ENCODE data around the gene NINJ1. TPM values are rescaled to one million over a fixed set of nuclear protein-coding genes. Genes with fewer than 3 reads are reported as not detected.
"Not testable (repeated sequence)": the region's sequence is repeated elsewhere in the genome, so short reads cannot be mapped to it uniquely, and the experiment has no call there.

The NINJ1 gene
- polyA plus RNA-seq, 2 donors: 14.9 to 21.7 TPM

DNA sequence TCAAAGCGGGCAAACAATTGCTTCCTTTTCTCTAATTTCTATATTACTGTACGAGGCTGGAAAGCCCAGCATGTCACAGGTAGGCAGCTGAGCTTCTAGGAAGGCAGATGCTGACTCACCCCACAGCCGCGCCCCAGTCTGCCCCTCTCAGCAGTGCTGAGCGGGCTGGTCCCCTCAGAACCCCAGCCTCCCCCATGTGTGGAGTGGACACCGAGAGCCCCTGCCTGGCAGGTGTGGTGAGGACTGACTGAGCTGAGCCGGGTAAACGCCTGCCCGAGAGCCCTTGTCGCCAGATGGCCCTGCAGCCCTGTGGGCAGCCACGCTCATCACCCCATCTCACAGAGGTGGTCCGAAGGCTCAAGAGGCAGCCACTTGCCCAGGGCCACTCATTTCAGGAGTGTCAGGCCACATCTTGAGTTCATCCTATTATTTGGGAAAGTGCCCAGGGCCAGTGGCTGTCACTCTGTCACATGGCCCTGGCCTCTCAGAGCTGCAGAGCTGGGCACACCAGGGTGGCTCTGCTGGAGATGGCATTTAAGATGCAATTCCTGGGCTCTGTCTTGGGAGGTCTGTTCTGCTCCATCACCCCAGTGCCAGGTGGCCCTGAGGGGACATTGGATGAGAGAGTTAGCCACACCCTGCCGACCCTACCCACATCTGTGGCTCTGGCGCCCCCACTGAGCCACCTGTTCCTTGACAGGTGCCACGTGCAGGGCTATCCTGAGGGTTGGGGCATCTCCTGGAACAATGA is 25.6 kb downstream of the NINJ1 start:
- peaks cover 0 to 25% of the 10 kb centered on the region in 2 donors for H3K36me3 ChIP-seq (ENCODE audit: control insufficient read depth in 2 of 2, insufficient read depth in 2 of 2, low read length in 1 of 2)
- H3K9me3 ChIP-seq (ENCODE audit: control insufficient read depth in 2 of 2, insufficient read depth in 1 of 2, low read depth in 1 of 2, low read length in 1 of 2): no peaks in the 10 kb centered on the region
- WGBS, 2 donors: 80 to 84% methylated on average over 15 of the region's 15 CpGs
- no peak overlapping the region for H3K4me3 ChIP-seq (ENCODE audit: low read depth in 1 of 2, low read length in 2 of 2)
- no peaks in the 10 kb centered on the region for H3K27me3 ChIP-seq (ENCODE audit: control insufficient read depth in 1 of 2, insufficient read depth in 2 of 2, low read length in 2 of 2)
- no peak overlapping the region for H3K27ac ChIP-seq (ENCODE audit: low read depth in 2 of 2, low read length in 1 of 2)
- H3K4me1 ChIP-seq (ENCODE audit: control insufficient read depth in 2 of 2, insufficient read depth in 2 of 2, low read length in 1 of 2): peaks cover 0 to 10% of the 10 kb centered on the region in 2 donors

GRCh38 chr9:93107825-93108161 is 26.3 kb downstream of the NINJ1 start:
- Histone ChIP-seq H3K27ac (ENCODE audit: low read depth in 2 of 2, low read length in 1 of 2) (no peak overlapping the region), H3K27me3 (ENCODE audit: control insufficient read depth in 1 of 2, insufficient read depth in 2 of 2, low read length in 2 of 2) (no peaks in the 10 kb centered on the region), H3K9me3 (ENCODE audit: control insufficient read depth in 2 of 2, insufficient read depth in 1 of 2, low read depth in 1 of 2, low read length in 1 of 2) (no peaks in the 10 kb centered on the region), H3K4me1 (ENCODE audit: control insufficient read depth in 2 of 2, insufficient read depth in 2 of 2, low read length in 1 of 2) (peaks cover 0 to 10% of the 10 kb centered on the region in 2 donors), H3K4me3 (ENCODE audit: low read depth in 1 of 2, low read length in 2 of 2) (no peak overlapping the region), H3K36me3 (ENCODE audit: control insufficient read depth in 2 of 2, insufficient read depth in 2 of 2, low read length in 1 of 2) (peaks cover 0 to 18% of the 10 kb centered on the region in 2 donors)
- WGBS, 2 donors: 87% methylated on average over 6 of the region's 6 CpGs

DNA sequence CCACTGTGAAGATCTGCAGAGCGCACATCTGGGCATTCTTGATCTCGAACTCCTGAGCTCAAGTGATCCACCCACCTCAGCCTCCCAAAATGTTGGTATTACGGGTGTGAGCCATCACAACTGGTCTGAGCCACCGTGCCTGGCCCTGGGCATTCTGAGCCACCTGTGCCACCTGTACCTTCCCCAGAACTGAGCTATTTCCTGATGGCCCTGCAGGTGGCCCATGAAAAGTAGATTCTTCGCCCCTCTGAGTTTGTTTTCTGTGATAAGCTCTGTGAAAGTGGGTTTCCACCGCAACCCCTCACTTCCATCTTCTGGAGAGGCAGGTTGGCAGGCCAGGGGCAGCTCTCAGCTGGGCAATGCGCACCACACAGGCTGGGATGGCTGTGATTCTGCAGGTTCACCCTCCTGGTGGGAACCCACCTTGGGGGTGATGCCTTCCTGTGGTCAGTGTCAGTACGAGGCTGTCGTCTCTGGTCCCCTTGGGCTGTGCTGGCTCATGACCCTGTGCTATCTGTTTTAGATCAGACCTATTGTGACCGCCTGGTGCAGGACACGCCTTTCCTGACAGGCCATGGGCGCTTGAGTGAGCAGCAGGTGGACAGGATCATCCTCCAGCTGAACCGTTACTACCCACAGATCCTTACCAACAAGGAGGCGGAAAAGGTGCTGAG is 26.8 kb downstream of the NINJ1 start:
- H3K9me3 ChIP-seq (ENCODE audit: control insufficient read depth in 2 of 2, insufficient read depth in 1 of 2, low read depth in 1 of 2, low read length in 1 of 2): no peaks in the 10 kb centered on the region
- WGBS, 2 donors: 83 to 90% methylated on average over 14 of the region's 14 CpGs
- H3K27ac ChIP-seq (ENCODE audit: low read depth in 2 of 2, low read length in 1 of 2): no peak overlapping the region
- H3K4me3 ChIP-seq (ENCODE audit: low read depth in 1 of 2, low read length in 2 of 2): no peak overlapping the region
- H3K4me1 ChIP-seq (ENCODE audit: control insufficient read depth in 2 of 2, insufficient read depth in 2 of 2, low read length in 1 of 2): peaks cover 0 to 10% of the 10 kb centered on the region in 2 donors
- H3K36me3 ChIP-seq (ENCODE audit: control insufficient read depth in 2 of 2, insufficient read depth in 2 of 2, low read length in 1 of 2): peaks cover 0 to 18% of the 10 kb centered on the region in 2 donors
- no peaks in the 10 kb centered on the region for H3K27me3 ChIP-seq (ENCODE audit: control insufficient read depth in 1 of 2, insufficient read depth in 2 of 2, low read length in 2 of 2)

GRCh38 chr9:93105620-93106019 is 28.4 kb downstream of the NINJ1 start:
- WGBS, 2 donors: 89 to 96% methylated on average over 1 of the region's 1 CpG
- H3K27me3 ChIP-seq (ENCODE audit: control insufficient read depth in 1 of 2, insufficient read depth in 2 of 2, low read length in 2 of 2): no peaks in the 10 kb centered on the region

GRCh38 chr9:93101086-93101485 is 33.0 kb downstream of the NINJ1 start:
- not testable (repeated sequence) for H3K27me3 ChIP-seq (ENCODE audit: control insufficient read depth in 1 of 2, insufficient read depth in 2 of 2, low read length in 2 of 2); H3K9me3 ChIP-seq (ENCODE audit: control insufficient read depth in 2 of 2, insufficient read depth in 1 of 2, low read depth in 1 of 2, low read length in 1 of 2); H3K4me3 ChIP-seq (ENCODE audit: low read depth in 1 of 2, low read length in 2 of 2); H3K36me3 ChIP-seq (ENCODE audit: control insufficient read depth in 2 of 2, insufficient read depth in 2 of 2, low read length in 1 of 2); H3K27ac ChIP-seq (ENCODE audit: low read depth in 2 of 2, low read length in 1 of 2)
- WGBS, 2 donors: 94 to 98% methylated on average over 11 of the region's 11 CpGs
- peaks cover 17 to 23% of the 10 kb centered on the region in 2 donors for H3K4me1 ChIP-seq (ENCODE audit: control insufficient read depth in 2 of 2, insufficient read depth in 2 of 2, low read length in 1 of 2)

More at GRCh38 chr9:93105620-93106019, 28.4 kb downstream of the NINJ1 start:
- H3K27ac ChIP-seq (ENCODE audit: low read depth in 2 of 2, low read length in 1 of 2): no peak overlapping the region
- no peak overlapping the region for H3K4me3 ChIP-seq (ENCODE audit: low read depth in 1 of 2, low read length in 2 of 2)
- no peaks in the 10 kb centered on the region for H3K9me3 ChIP-seq (ENCODE audit: control insufficient read depth in 2 of 2, insufficient read depth in 1 of 2, low read depth in 1 of 2, low read length in 1 of 2)
- H3K4me1 ChIP-seq (ENCODE audit: control insufficient read depth in 2 of 2, insufficient read depth in 2 of 2, low read length in 1 of 2): peaks cover 0 to 10% of the 10 kb centered on the region in 2 donors
- H3K36me3 ChIP-seq (ENCODE audit: control insufficient read depth in 2 of 2, insufficient read depth in 2 of 2, low read length in 1 of 2): peaks cover 0 to 5% of the 10 kb centered on the region in 2 donors

DNA sequence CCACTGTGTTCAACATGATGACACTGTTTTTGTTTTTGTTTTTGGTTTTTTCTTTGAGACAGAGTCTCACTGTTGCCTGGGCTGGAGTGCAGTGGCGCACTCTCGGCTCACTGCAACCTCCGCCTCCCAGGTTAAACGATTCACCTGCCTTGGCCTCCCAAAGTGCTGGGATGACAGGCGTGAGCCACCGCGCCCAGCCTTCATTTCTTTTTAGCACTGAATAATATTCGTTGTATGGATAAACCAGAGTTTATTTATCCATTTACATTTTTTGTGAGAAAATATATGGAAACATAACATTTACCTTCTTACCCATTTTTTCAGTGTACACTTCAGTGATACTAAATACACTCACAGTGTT is 33.8 kb downstream of the NINJ1 start:
- no peaks in the 10 kb centered on the region for H3K36me3 ChIP-seq (ENCODE audit: control insufficient read depth in 2 of 2, insufficient read depth in 2 of 2, low read length in 1 of 2)
- peaks cover 17 to 23% of the 10 kb centered on the region in 2 donors for H3K4me1 ChIP-seq (ENCODE audit: control insufficient read depth in 2 of 2, insufficient read depth in 2 of 2, low read length in 1 of 2)
- no peak overlapping the region for H3K27ac ChIP-seq (ENCODE audit: low read depth in 2 of 2, low read length in 1 of 2)
- no peaks in the 10 kb centered on the region for H3K9me3 ChIP-seq (ENCODE audit: control insufficient read depth in 2 of 2, insufficient read depth in 1 of 2, low read depth in 1 of 2, low read length in 1 of 2)
- 92 to 93% methylated on average over 8 of the region's 8 CpGs for WGBS, 2 donors
- H3K4me3 ChIP-seq (ENCODE audit: low read depth in 1 of 2, low read length in 2 of 2): no peak overlapping the region
- H3K27me3 ChIP-seq (ENCODE audit: control insufficient read depth in 1 of 2, insufficient read depth in 2 of 2, low read length in 2 of 2): no peaks in the 10 kb centered on the region

DNA sequence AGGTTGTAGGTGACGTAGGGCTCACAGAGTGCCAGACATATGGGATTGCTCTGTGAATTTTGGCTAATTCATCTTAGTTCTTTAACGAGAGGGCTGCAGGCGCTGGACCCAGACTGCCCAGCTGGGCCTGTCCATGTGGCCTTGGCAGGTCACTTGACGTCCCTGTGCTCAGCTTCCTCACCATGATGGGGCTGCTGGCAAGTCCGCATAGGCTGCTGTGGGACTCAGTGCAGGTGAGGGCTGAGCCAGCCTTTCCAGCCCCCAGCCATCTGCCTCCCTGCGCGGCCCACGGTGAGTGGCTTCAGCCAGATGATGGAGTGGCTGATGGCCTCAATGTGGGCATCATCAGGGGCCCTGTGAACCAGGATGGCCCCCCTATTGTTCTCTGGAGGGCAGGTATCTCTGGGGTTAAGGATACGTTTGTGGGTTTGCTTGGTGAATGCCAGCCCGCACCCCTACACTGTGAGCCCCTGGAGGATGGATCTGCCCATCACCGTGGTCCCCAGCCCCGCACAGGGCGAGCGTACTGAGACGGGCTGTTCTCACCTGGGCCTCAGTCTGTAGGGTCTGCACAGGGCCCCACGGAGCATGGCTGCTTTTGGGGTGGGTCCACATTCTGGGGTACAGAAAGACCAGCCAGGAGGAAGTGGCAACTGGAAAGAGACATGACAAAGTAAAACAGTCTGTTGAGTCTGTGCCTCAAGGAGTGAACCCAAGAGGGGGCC is 34.3 kb downstream of the NINJ1 start:
- Histone ChIP-seq H3K9me3 (ENCODE audit: control insufficient read depth in 2 of 2, insufficient read depth in 1 of 2, low read depth in 1 of 2, low read length in 1 of 2) (no peaks in the 10 kb centered on the region), H3K4me3 (ENCODE audit: low read depth in 1 of 2, low read length in 2 of 2) (no peak overlapping the region), H3K4me1 (ENCODE audit: control insufficient read depth in 2 of 2, insufficient read depth in 2 of 2, low read length in 1 of 2) (peaks cover 14 to 26% of the 10 kb centered on the region in 2 donors), H3K27ac (ENCODE audit: low read depth in 2 of 2, low read length in 1 of 2) (peak overlapping the region; percentile 26 to 54), H3K36me3 (ENCODE audit: control insufficient read depth in 2 of 2, insufficient read depth in 2 of 2, low read length in 1 of 2) (no peaks in the 10 kb centered on the region), H3K27me3 (ENCODE audit: control insufficient read depth in 1 of 2, insufficient read depth in 2 of 2, low read length in 2 of 2) (no peaks in the 10 kb centered on the region)
- WGBS, 2 donors: 87 to 89% methylated on average over 16 of the region's 16 CpGs

DNA sequence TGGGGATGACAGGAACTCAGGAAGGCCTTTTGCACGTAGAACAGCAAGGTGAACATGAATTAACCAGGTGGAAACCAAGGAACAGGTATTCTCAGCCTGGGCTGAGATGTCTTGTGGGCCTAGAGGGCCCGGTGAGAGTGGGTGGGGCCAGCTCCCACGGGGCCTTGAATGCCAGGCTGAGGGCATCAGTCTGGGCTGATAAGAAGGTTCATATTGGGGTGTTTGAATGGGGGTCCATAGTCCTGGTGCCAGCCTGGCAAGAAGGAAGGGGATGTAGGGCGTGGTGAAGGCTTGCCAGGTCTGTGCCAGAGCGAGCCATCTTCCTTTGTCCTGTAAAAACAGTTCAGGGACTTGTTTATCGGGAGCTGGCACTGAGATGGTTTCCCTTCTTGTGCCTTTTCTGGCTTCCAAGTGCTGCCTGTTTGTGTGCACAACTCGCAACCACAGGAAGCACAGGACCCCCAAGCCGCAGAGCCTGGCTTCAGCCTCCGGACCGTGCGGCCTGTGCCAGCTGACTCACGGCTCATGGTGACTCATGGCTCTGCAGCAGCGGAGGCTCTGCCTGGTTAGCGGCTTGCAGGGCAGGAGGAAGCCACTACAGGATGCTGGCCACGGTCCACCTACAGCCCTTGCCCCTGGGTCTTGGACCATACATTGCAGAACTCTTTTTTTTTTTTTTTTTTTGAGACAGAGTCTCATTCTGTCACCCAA is 35.7 kb downstream of the NINJ1 start:
- no peaks in the 10 kb centered on the region for H3K27me3 ChIP-seq (ENCODE audit: control insufficient read depth in 1 of 2, insufficient read depth in 2 of 2, low read length in 2 of 2)
- H3K27ac ChIP-seq (ENCODE audit: low read depth in 2 of 2, low read length in 1 of 2): peak overlapping the region; percentile 95
- H3K4me3 ChIP-seq (ENCODE audit: low read depth in 1 of 2, low read length in 2 of 2): no peak overlapping the region
- no peaks in the 10 kb centered on the region for H3K9me3 ChIP-seq (ENCODE audit: control insufficient read depth in 2 of 2, insufficient read depth in 1 of 2, low read depth in 1 of 2, low read length in 1 of 2)
- peaks cover 14 to 26% of the 10 kb centered on the region in 2 donors for H3K4me1 ChIP-seq (ENCODE audit: control insufficient read depth in 2 of 2, insufficient read depth in 2 of 2, low read length in 1 of 2)
- no peaks in the 10 kb centered on the region for H3K36me3 ChIP-seq (ENCODE audit: control insufficient read depth in 2 of 2, insufficient read depth in 2 of 2, low read length in 1 of 2)
- WGBS, 2 donors: 9 to 23% methylated on average over 15 of the region's 15 CpGs

DNA sequence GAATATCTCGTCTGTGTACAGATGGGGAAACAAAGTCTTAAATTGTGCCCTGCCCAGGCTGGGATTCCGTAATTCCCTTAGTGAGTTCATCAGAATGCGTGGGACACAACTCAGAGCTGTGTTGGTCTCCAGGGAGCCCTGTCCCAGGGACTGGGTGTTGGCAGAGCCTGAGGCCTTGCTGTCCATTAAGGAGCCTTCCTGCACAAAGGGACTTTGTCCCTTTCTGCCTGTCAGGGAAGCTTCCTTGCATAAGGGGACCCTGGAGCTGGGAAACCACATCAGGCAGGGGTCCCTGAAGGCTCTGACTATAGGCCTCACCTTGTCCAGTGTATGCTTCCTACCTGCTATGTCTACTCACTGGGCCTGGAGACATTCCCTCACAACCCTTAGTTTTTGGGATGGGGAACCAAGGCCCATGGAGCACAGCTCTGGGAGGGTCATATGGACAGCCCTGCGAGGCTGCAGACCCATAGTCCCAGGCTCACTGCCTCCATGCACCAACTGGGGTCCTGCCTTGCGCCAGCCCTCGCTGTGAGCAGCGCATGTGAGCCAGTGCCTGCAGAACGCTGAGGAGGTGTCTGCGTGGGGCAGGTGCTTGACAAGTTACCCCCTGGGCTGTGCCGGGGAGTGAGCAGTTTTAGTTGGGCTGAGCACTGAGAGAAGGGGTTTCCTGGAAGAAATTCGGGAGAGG is 36.4 kb downstream of the NINJ1 start:
- Histone ChIP-seq H3K36me3 (ENCODE audit: control insufficient read depth in 2 of 2, insufficient read depth in 2 of 2, low read length in 1 of 2) (no peaks in the 10 kb centered on the region), H3K4me3 (ENCODE audit: low read depth in 1 of 2, low read length in 2 of 2) (peak overlapping the region in 1 of 2 donors; percentile 82), H3K9me3 (ENCODE audit: control insufficient read depth in 2 of 2, insufficient read depth in 1 of 2, low read depth in 1 of 2, low read length in 1 of 2) (no peaks in the 10 kb centered on the region), H3K27me3 (ENCODE audit: control insufficient read depth in 1 of 2, insufficient read depth in 2 of 2, low read length in 2 of 2) (no peaks in the 10 kb centered on the region), H3K27ac (ENCODE audit: low read depth in 2 of 2, low read length in 1 of 2) (peak overlapping the region; percentile 95), H3K4me1 (ENCODE audit: control insufficient read depth in 2 of 2, insufficient read depth in 2 of 2, low read length in 1 of 2) (peaks cover 14 to 26% of the 10 kb centered on the region in 2 donors)
- 63 to 74% methylated on average over 11 of the region's 11 CpGs for WGBS, 2 donors
